Heart left ventricle (tissue), 13 donors: ENCODE results near the gene RPLP2.

Experiments used
- POLR2A ChIP-seq, 2 donors: fragments of 450-650 bp; IDR thresholded peaks; one replicate each; pipeline ENCODE4 v1.6.1; 2017; ENCODE audit warnings: antibody characterized with exemption in 2 of 2, mild to moderate bottlenecking in 2 of 2, moderate library complexity in 2 of 2
- TF ChIP-seq, protein P1 (sequence below), 12 donors: fragments of 200-600 bp; sonication (generic) in 4 of 12; IDR thresholded peaks; one replicate each; pipeline versions ENCODE4 v1.5.0 to v1.8.0; 2018 to 2022; ENCODE audit warnings: antibody characterized with exemption in 12 of 12, mild to moderate bottlenecking in 5 of 12
- donor health status: ischemic (EF 13 %, LVEDD 7.1; RV severe dilation, severe dysfunction).
- donor health status: DM: no; HTN: yes; CAD: no.
- donor health status: DM: no; HTN: no; CAD: no.
- donor health status: ischemic (EF 25% LVEDD 6.9; RV normal size, moderate dysfunction).
- donor health status: ischemic (EF 25% LVEDD 5.7; RV mildly dilated, moderate dysfunction).
- donor health status: ischemic (EF 35%, LVEDD 5.7; RV mildly dilated, moderate dysfunction).
- donor health status: nonischemic (EF 11% LVEDD 7.7; RV severe dilation, severe dysfunction).
- donor health status: DM: yes; HTN: yes; CAD: no.
- donor health status: PGD.
- donor health status: ischemic (EF 29% LVEDD 5.4; RV normal size, mild dysfunction).
- donor health status: nonischemic (EF 23%, LVEDD 6.1; RV moderate dilation, normal function).

- TF ChIP-seq, protein P1, sequence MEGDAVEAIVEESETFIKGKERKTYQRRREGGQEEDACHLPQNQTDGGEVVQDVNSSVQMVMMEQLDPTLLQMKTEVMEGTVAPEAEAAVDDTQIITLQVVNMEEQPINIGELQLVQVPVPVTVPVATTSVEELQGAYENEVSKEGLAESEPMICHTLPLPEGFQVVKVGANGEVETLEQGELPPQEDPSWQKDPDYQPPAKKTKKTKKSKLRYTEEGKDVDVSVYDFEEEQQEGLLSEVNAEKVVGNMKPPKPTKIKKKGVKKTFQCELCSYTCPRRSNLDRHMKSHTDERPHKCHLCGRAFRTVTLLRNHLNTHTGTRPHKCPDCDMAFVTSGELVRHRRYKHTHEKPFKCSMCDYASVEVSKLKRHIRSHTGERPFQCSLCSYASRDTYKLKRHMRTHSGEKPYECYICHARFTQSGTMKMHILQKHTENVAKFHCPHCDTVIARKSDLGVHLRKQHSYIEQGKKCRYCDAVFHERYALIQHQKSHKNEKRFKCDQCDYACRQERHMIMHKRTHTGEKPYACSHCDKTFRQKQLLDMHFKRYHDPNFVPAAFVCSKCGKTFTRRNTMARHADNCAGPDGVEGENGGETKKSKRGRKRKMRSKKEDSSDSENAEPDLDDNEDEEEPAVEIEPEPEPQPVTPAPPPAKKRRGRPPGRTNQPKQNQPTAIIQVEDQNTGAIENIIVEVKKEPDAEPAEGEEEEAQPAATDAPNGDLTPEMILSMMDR (IDR thresholded peaks at IDR 0.05): no peak
- peak; percentile 5 to 17 for TF ChIP-seq POLR2A (IDR thresholded peaks at IDR 0.05)
Observed at GRCh38 chr11:830295-831117, 20.7 kb downstream of the RPLP2 start.
